Measurements from ENCODE around the gene EGR4. TPM values are rescaled to one million over a fixed set of nuclear protein-coding genes. Genes with fewer than 3 reads are reported as not detected.

Gene EGR4
- total RNA-seq (2014; rRNA removed; shearing (Covaris generic)) = not detected in 2 replicates

- DNase-seq (ENCODE audit: low spot score) = peak; percentile 95
Measured at GRCh38 chr2:73293534-73294171, at the start of gene EGR4. Gene EGR4, minus strand, starts transcription at chr2:73293548. Its CDS starts 231 bp downstream, at chr2:73293317.

DNA sequence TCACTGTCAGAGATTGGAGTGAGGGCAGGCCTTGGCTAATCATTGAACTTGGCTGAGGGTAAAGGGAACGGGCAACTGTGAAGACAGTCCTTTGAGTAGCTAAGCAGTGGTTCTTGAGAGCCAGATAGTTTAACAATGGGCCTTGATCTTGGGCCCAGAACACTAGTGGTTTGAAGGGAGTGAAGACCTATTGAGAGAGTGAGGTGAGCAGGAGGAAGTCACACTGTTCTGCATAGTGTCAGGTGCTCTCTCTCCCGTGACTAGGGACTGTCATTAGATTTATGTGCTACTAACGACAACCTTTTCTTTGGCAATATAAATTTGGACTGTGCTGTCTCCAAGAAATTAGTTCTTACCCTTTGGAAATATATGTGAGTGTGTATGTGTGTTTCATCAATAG, 47.7 kb upstream of the EGR4 start:
- no peak for DNase-seq (ENCODE audit: low spot score)
- in situ Hi-C loops (cut with HindIII; ENCODE audit: low sequenced_read_pairs) = no loop called here

More at GRCh38 chr2:73293534-73294171, at the start of gene EGR4:
- in situ Hi-C loops (cut with HindIII; ENCODE audit: low sequenced_read_pairs) = loop anchor here (5.0 kb wide), 1 partner anchor 56 kb away; no protein-coding TSS in a partner anchor

DNA sequence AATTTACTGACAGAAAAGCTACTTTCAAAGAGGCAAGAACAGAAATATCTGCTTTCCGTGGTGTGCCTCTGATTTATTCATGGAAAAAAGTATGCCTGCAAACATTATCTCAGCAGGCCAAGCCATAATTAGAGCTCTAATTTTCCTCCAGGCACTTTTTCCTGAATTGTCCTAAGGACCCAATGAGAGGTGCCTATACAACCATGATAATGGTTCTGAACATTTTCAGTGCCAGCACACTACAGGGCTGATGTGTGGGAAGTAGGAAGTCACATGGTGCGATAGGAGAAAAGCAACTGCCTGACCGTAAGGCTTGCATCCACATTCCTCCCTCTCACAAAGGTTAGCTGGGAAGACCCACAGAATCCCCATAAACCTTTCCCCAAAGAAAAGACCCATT, 45.9 kb upstream of the EGR4 start:
- in situ Hi-C loops (cut with HindIII; ENCODE audit: low sequenced_read_pairs) = no loop called here

DNA sequence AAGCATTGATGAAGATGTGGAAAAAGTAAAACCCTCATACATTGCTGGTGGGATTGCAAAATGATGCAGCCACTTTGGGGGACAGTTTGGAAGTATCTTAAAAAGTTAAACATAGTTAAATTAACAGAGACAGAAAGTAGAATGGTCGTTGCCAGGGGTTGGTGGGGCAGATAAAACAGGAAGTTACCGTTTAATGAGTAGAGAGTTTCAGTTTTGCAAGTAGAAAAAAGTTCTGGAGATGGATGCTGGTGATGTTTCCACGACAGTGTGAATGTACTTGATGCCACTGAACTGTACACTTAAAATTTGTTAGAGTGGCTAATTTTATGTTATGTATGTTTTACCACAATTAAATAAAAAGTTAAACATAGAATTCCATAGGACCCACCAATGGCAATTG, 44.5 kb upstream of the EGR4 start:
- no peak for DNase-seq (ENCODE audit: low spot score)
- in situ Hi-C loops (cut with HindIII; ENCODE audit: low sequenced_read_pairs) = no loop called here

More for the DNA sequence above, 45.9 kb upstream of the EGR4 start:
- DNase-seq (ENCODE audit: low spot score) = no peak

DNA sequence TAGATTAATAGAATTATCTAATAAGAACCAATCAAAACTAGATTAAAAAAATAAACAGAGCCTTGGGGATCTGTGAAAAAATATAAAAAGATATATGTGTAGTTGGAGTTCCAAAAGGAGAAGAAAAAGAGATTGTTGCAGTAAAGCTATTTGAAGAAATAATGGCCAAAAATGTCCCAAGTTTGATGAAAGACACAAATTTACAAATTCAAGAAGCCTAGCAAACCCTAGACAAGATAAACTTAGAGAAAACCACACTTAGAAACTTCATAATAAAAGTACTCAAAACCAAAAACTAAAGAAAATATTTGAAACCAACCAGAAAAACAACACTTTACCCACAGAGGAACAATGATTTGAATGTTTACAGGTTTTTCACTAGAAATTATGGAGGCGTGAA, 41.3 kb upstream of the EGR4 start:
- no peak for DNase-seq (ENCODE audit: low spot score)
- in situ Hi-C loops (cut with HindIII; ENCODE audit: low sequenced_read_pairs) = no loop called here

GRCh38 chr2:73334045-73334444, 40.7 kb upstream of the EGR4 start:
- in situ Hi-C loops (cut with HindIII; ENCODE audit: low sequenced_read_pairs) = no loop called here
- DNase-seq (ENCODE audit: low spot score) = no peak

DNA sequence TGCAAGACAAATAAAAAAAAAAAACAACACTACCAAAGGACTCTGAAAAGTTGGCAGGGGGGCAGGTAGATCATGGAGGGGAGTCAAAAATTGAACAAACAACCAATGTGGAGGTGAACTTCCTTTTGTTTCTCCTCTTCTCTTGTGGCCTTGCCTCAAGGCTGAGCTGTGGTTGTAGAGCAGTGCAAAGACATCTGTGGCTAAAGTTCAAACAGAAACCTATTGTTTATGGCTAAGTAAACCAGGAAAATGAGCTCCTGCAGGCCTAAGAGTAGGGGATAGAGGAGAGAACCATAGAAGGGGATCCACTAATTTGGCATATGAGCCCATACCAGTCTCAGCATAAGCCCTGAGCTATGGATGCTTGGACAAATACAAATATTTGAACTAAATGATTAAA, 40.2 kb upstream of the EGR4 start:
- no peak for DNase-seq (ENCODE audit: low spot score)
- in situ Hi-C loops (cut with HindIII; ENCODE audit: low sequenced_read_pairs) = no loop called here

- in situ Hi-C loops (cut with HindIII; ENCODE audit: low sequenced_read_pairs) = no loop called here
- peak; percentile 88 for DNase-seq (ENCODE audit: low spot score)
Measured at GRCh38 chr2:73324126-73324725, 30.9 kb upstream of the EGR4 start.

- in situ Hi-C loops (cut with HindIII; ENCODE audit: low sequenced_read_pairs) = no loop called here
- DNase-seq (ENCODE audit: low spot score) = no peak
Measured at GRCh38 chr2:73323551-73323950, 30.2 kb upstream of the EGR4 start.

- in situ Hi-C loops (cut with HindIII; ENCODE audit: low sequenced_read_pairs) = no loop called here
- DNase-seq (ENCODE audit: low spot score) = no peak
Measured at GRCh38 chr2:73314441-73314840, 21.1 kb upstream of the EGR4 start.

DNA sequence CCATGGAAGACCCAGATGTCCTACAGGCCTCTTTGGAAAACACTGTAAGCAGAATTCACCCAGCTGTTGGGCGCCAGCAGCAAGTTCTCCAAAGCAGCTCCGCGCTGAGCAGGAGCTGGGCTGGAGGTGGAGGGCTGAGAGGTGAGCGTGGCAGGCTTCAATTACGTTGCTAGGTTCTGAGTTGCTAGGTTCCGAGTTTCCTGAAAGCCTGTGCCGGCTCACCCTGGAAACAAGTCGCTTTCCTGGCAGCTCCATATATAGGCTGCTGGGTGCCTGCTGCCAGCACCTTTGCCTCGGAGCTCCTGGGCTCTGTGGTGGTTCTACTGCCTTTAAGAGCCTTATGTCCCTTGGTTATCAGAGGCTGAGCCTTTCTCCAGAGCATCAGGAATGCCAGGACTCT, 14.4 kb upstream of the EGR4 start:
- in situ Hi-C loops (cut with HindIII; ENCODE audit: low sequenced_read_pairs) = no loop called here
- DNase-seq (ENCODE audit: low spot score) = peak; percentile 41

GRCh38 chr2:73301636-73302035, 8.3 kb upstream of the EGR4 start:
- DNase-seq (ENCODE audit: low spot score) = no peak
- in situ Hi-C loops (cut with HindIII; ENCODE audit: low sequenced_read_pairs) = no loop called here

DNA sequence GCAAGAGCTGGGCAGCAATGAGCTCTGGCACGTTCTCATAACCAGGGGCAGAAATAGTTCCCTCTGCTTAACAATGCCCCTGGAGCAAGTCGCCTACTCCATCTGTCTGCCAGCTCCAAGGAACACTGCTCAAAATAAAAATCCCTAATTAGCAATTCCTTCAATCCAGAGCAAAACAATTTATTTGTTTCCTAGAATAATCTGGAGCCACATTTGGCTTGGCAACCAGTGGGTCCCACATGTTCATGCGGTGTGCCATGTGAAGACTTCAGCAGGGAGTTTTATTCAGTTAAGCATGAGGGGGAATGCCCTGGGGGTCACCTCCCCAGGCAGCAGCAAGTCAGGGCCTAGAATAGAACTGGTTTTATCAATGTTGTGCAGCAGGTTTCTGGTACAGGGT, 7.6 kb upstream of the EGR4 start:
- in situ Hi-C loops (cut with HindIII; ENCODE audit: low sequenced_read_pairs) = no loop called here
- peak; percentile 65 for DNase-seq (ENCODE audit: low spot score)

DNA sequence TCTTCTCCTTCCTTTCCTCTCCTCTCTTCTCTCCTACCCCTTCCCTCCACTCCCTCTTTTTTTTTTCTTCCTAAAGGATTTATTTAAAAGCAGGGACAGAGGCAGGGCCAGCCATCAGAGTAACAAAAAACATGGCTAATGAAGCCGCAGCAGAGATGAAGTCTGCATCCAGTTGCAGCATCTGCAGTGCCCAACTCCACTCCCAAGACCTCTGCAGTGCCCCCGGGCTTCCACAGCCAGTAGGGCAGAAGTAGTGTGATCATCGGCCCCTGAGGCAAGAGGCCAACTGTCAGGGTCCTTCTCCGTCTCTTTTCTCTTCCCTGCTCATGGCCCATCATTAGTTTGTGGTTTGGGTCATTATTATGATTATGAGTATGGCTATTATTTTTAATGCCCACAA, 4.2 kb upstream of the EGR4 start:
- in situ Hi-C loops (cut with HindIII; ENCODE audit: low sequenced_read_pairs) = no loop called here
- DNase-seq (ENCODE audit: low spot score) = no peak

DNA sequence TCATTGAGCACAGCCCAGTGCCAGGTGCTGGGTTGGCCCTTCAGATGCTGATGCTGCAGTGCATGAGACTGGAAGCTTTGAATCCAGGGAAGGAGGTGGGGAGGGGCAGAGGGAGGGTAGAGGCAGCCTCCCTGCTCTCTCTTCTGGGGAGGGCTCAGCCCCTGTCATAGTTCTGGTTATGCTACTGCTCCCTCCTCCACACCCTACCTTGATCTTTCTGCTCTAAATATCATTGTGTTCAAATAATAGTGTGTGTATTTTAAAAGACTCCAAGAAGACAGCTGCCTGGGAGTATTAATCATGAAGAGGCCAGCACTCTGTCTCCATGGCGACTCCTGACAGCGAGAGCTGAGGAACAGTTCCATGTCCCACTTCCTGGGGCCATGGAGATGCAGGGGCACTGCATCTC, 3.8 kb upstream of the EGR4 start:
- in situ Hi-C loops (cut with HindIII; ENCODE audit: low sequenced_read_pairs) = no loop called here
- DNase-seq (ENCODE audit: low spot score) = peak; percentile 77

GRCh38 chr2:73295751-73296400, 2.5 kb upstream of the EGR4 start:
- in situ Hi-C loops (cut with HindIII; ENCODE audit: low sequenced_read_pairs) = no loop called here
- DNase-seq (ENCODE audit: low spot score) = peak; percentile 98

DNA sequence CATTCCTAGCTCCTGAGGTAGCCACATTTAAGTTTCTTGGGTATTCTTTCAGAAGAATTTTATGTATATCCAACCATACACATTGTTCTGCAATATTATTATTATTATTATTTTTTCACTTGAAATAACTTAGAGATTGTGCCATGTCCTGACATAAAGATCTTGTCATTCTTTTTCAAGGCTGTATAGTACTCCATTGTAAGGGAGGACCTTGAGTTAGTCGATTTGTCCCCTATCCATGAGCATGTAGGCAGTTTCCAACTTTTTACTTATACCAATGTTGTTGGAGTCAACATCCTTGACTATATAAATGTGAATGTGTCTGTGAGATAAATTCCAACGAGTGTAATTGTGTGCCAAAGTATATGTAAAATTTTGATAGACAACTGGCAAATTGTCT, 891 bp upstream of the EGR4 start:
- in situ Hi-C loops (cut with HindIII; ENCODE audit: low sequenced_read_pairs) = loop anchor here (5.0 kb wide), 1 partner anchor 57 kb away; no protein-coding TSS in a partner anchor
- DNase-seq (ENCODE audit: low spot score) = no peak

- in situ Hi-C loops (cut with HindIII; ENCODE audit: low sequenced_read_pairs) = loop anchor here (5.0 kb wide), 1 partner anchor 56 kb away; no protein-coding TSS in a partner anchor
- DNase-seq (ENCODE audit: low spot score) = peak; percentile 21
Measured at GRCh38 chr2:73292906-73293533, 328 bp downstream of the EGR4 start.

DNA sequence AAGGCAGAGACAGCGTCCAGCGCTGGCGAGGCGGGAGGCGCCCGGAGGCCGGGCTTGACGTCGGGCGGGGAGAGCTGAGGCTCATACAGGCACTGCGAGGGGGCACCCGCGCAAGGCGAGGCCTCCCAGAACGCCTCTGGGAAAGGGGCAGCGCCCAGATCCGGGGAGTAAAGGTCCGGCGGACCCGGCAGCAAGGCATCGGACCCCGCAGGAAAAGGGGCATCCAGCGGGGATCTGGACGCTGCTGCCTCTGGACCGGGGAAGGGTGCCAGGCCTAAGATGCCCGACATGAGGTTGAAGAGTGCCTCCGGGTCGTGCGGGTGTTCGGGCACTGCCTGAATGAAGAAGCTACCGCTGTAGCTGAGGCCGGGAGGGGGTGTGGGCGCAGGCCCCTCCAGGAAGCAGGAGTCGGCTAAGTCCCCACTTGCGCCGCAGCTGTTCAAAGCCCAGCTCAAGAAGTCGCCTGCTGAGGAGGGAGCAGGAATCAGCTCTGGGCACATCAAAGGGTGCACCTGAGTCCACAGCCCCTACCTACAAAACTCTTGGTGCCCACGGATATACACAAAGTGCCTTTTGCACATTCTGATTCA, 937 bp downstream of the EGR4 start:
- in situ Hi-C loops (cut with HindIII; ENCODE audit: low sequenced_read_pairs) = loop anchor here (5.0 kb wide), 1 partner anchor 55 kb away; no protein-coding TSS in a partner anchor
- no peak for DNase-seq (ENCODE audit: low spot score)

Measured in G401 (cell line).